Smooth muscle cell (in vitro differentiated cells): Measurements from ENCODE around the gene PIP5K1B. TPM values are rescaled to one million over a fixed set of nuclear protein-coding genes. Genes with fewer than 3 reads are reported as not detected.

ENCODE experiments used
- DNase-seq: peaks from one replicate; lab custom pipeline; 2025; ENCODE audit not compliant: unreplicated experiment; lab: John Stamatoyannopoulos, UW
- H2AFZ ChIP-seq: fragments of 200-600 bp; sonication (generic); 2 replicates; pipeline ENCODE4 v1.6.0; 2016; ENCODE audit warnings: antibody characterized with exemption, low read depth, mild to moderate bottlenecking
- H3F3A ChIP-seq: fragments of 200-600 bp; sonication (generic); 2 replicates; pipeline ENCODE4 v1.6.0; 2017; ENCODE audit warnings: antibody characterized with exemption, low read depth
- H3K27ac ChIP-seq: fragments of 200-600 bp; sonication (generic); 2 replicates; pipeline ENCODE4 v1.5.1; 2016; ENCODE audit warnings: low read depth, mild to moderate bottlenecking
- H3K27me3 ChIP-seq: fragments of 200-600 bp; sonication (generic); 2 replicates; pipeline ENCODE4 v1.6.1; 2016; ENCODE audit warnings: low read depth, mild to moderate bottlenecking
- H3K36me3 ChIP-seq: fragments of 200-600 bp; sonication (generic); 2 replicates; pipeline ENCODE4 v1.5.1; 2016; ENCODE audit warnings: low read depth
- H3K4me1 ChIP-seq: fragments of 200-600 bp; sonication (generic); 2 replicates; pipeline ENCODE4 v1.5.1; 2016; ENCODE audit warnings: low read depth
- H3K4me2 ChIP-seq: fragments of 200-600 bp; sonication (generic); 2 replicates; pipeline ENCODE4 v1.6.0; 2016; ENCODE audit warnings: mild to moderate bottlenecking
- H3K4me3 ChIP-seq: fragments of 200-600 bp; sonication (generic); 2 replicates; pipeline ENCODE4 v1.5.1; 2016; ENCODE audit warnings: mild to moderate bottlenecking
- H3K79me2 ChIP-seq: fragments of 200-600 bp; sonication (generic); 2 replicates; pipeline ENCODE4 v1.6.0; 2016; ENCODE audit warnings: low read depth, mild to moderate bottlenecking
- H3K9ac ChIP-seq: fragments of 200-600 bp; sonication (generic); 2 replicates; pipeline ENCODE4 v1.6.0; 2016; ENCODE audit warnings: low read depth
- H3K9me3 ChIP-seq: fragments of 200-600 bp; sonication (generic); replicated peaks from 2 replicates; pipeline ENCODE4 v1.5.1; 2016; ENCODE audit warnings: low read depth
- H4K20me1 ChIP-seq: fragments of 200-600 bp; sonication (generic); 2 replicates; pipeline ENCODE4 v1.6.0; 2016; ENCODE audit warnings: low read depth
- CTCF ChIP-seq: fragments of 200-600 bp; sonication (generic); IDR thresholded peaks from 2 replicates; pipeline ENCODE4 v1.5.1; 2017; ENCODE audit warnings: borderline replicate concordance, mild to moderate bottlenecking, antibody characterized with exemption; ENCODE audit not compliant: insufficient read depth, poor library complexity, severe bottlenecking
- WGBS: methylation state at CpG from one replicate; pipeline ENCODE4 v1.1.7; 2016; ENCODE audit warnings: low lambda C conversion rate; 5-methylcytosine and 5-hydroxymethylcytosine counted together
- polyA plus RNA-seq: library from polyadenylated mRNA; unstranded; fragments of >200 nt; fragmentation: Nextera tagmentation; extraction: Ambion mirVana; gene quantifications from 2 replicates; pipeline ENCODE4 v1.2.1, GENCODE V29; 2016
- total RNA-seq: library from RNA; depleted of rRNA; stranded (reverse); fragments of >200 nt; gene quantifications from 2 replicates; pipeline ENCODE4 v1.2.3, GENCODE V29; 2014

The PIP5K1B gene
- total and polyA plus RNA-seq, 2 experiments from 2014 or later = not detected

- Histone ChIP-seq H3K27me3 (no peaks in the 10 kb centered on the region), H3K4me1 (no peaks in the 10 kb centered on the region), H2AFZ (no peak overlapping the region), H4K20me1 (no peaks in the 10 kb centered on the region), H3K27ac (no peak overlapping the region), H3K4me2 (no peak overlapping the region), H3K4me3 (no peak overlapping the region), H3K9ac (no peak overlapping the region), H3K79me2 (no peaks in the 10 kb centered on the region), H3K36me3 (no peaks in the 10 kb centered on the region), H3K9me3 (no peaks in the 10 kb centered on the region), H3F3A (no peaks in the 10 kb centered on the region)
- WGBS = 52% methylated on average over 5 of the region's 5 CpGs
- TF ChIP-seq CTCF = peak; percentile 64
- no peak for DNase-seq
These were observed 322.5 kb downstream of the PIP5K1B start for GRCh38 chr9:69027355-69028097.

GRCh38 chr9:69028754-69029153, 323.7 kb downstream of the PIP5K1B start:
- Histone ChIP-seq H4K20me1 (no peaks in the 10 kb centered on the region), H3K79me2 (no peaks in the 10 kb centered on the region), H3F3A (no peaks in the 10 kb centered on the region), H3K9ac (no peak overlapping the region), H3K27ac (no peak overlapping the region), H3K27me3 (no peaks in the 10 kb centered on the region), H3K9me3 (no peaks in the 10 kb centered on the region), H2AFZ (no peak overlapping the region), H3K4me1 (no peaks in the 10 kb centered on the region), H3K36me3 (no peaks in the 10 kb centered on the region), H3K4me3 (no peak overlapping the region), H3K4me2 (no peak overlapping the region)
- no peak for DNase-seq
- WGBS = 96% methylated on average over 2 of the region's 2 CpGs
- TF ChIP-seq CTCF = no peak

GRCh38 chr9:69029535-69029934, 324.5 kb downstream of the PIP5K1B start:
- Histone ChIP-seq H3K36me3 (no peaks in the 10 kb centered on the region), H3F3A (no peaks in the 10 kb centered on the region), H4K20me1 (no peaks in the 10 kb centered on the region), H3K27ac (no peak overlapping the region), H3K79me2 (no peaks in the 10 kb centered on the region), H2AFZ (no peak overlapping the region), H3K4me2 (no peak overlapping the region), H3K9me3 (no peaks in the 10 kb centered on the region), H3K9ac (no peak overlapping the region), H3K4me3 (no peak overlapping the region), H3K4me1 (no peaks in the 10 kb centered on the region), H3K27me3 (no peaks in the 10 kb centered on the region)
- DNase-seq = no peak
- TF ChIP-seq CTCF = no peak
